ENCODE measurements around the gene KRT6A. TPM values are rescaled to one million over a fixed set of nuclear protein-coding genes. Genes with fewer than 3 reads are reported as not detected.

KRT6A gene
- total and polyA plus RNA-seq, 4 experiments from 2014 or later, result not detected

- Mint-ChIP-seq H3K36me3 (no peaks in the 10 kb centered on the region), H3K4me3 (no peak within 1 kb of the TSS), H3K4me1 (no peaks in the 10 kb centered on the region), H3K27ac (no peak within 1 kb of the TSS), H3K9me3 (peaks cover 0 to 4% (median 0%) of the 10 kb centered on the region in 8 donors), H3K27me3 (peaks cover 11 to 15% of the 10 kb centered on the region in 2 donors)
- H3K36me3 ChIP-seq (ENCODE audit: insufficient read depth, low read length), result no peaks in the 10 kb centered on the region
- intact Hi-C loops (cut with micrococcal nuclease), result no loop called here
- no peak within 1 kb of the TSS for H3K4me3 ChIP-seq (ENCODE audit: low read length in 2 of 2)
- no peaks in the 10 kb centered on the region for H3K9me3 ChIP-seq (ENCODE audit: control insufficient read depth in 1 of 2, low read length in 2 of 2)
- no peak within 1 kb of the TSS for H3K27ac ChIP-seq (ENCODE audit: low read depth, low read length)
- ChIA-PET CTCF (ENCODE audit: partially characterized antibody) (no interaction called here), POLR2A (ENCODE audit: partially characterized antibody) (no interaction called here)
- no peaks in the 10 kb centered on the region for H3K27me3 ChIP-seq (ENCODE audit: insufficient read depth, low read length)
- no peaks in the 10 kb centered on the region for H3K4me1 ChIP-seq (ENCODE audit: insufficient read depth, low read length)
- no peak for DNase-seq
These were observed 19.3 kb downstream of the KRT6A start, which contains the start of gene KRT6C for GRCh38 chr12:52473768-52474167. KRT6C (minus strand) TSS chr12:52473805; CDS start chr12:52473737, 68 bp downstream.

GRCh38 chr12:52469853-52470252 is 23.2 kb downstream of the KRT6A start:
- no peaks in the 10 kb centered on the region for H3K9me3 Mint-ChIP-seq
- peaks cover 15 to 17% of the 10 kb centered on the region in 2 donors for H3K27me3 Mint-ChIP-seq
- ChIA-PET POLR2A (ENCODE audit: partially characterized antibody) (no interaction called here), CTCF (ENCODE audit: partially characterized antibody) (no interaction called here)
- no peaks in the 10 kb centered on the region for H3K36me3 Mint-ChIP-seq
- Histone ChIP-seq H3K9me3 (ENCODE audit: control insufficient read depth in 1 of 2, low read length in 2 of 2) (no peaks in the 10 kb centered on the region), H3K27me3 (ENCODE audit: insufficient read depth, low read length) (no peaks in the 10 kb centered on the region), H3K4me3 (ENCODE audit: low read length in 2 of 2) (no peak overlapping the region), H3K36me3 (ENCODE audit: insufficient read depth, low read length) (no peaks in the 10 kb centered on the region), H3K27ac (ENCODE audit: low read depth, low read length) (no peak overlapping the region), H3K4me1 (ENCODE audit: insufficient read depth, low read length) (no peaks in the 10 kb centered on the region)
- H3K4me3 Mint-ChIP-seq, result no peak overlapping the region
- DNase-seq, result no peak
- intact Hi-C loops (cut with micrococcal nuclease), result no loop called here
- no peaks in the 10 kb centered on the region for H3K4me1 Mint-ChIP-seq
- H3K27ac Mint-ChIP-seq, result no peak overlapping the region

DNA sequence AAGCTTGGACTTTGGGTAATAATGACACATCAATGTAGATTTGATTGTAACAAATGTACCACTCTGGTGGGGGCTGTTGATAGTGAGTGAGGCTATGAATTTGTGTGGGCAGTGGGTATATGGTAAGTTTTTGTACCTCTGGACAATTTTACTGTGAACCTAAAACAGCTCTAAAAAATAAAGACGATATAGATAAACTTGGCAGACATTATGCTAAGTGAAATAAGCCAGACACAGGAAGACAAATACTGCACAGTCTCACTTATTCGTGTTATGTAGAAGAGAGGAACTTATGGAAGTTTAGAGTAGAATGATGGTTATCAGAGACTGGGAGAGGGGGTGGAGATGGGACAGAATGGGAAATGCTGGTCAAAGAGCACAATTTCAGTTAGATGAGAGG is 28.2 kb downstream of the KRT6A start:
- no peaks in the 10 kb centered on the region for H3K9me3 Mint-ChIP-seq
- H3K4me3 Mint-ChIP-seq, result no peak overlapping the region
- Histone ChIP-seq H3K36me3 (ENCODE audit: insufficient read depth, low read length) (no peaks in the 10 kb centered on the region), H3K9me3 (ENCODE audit: control insufficient read depth in 1 of 2, low read length in 2 of 2) (no peaks in the 10 kb centered on the region), H3K27ac (ENCODE audit: low read depth, low read length) (no peak overlapping the region), H3K4me1 (ENCODE audit: insufficient read depth, low read length) (no peaks in the 10 kb centered on the region), H3K4me3 (ENCODE audit: low read length in 2 of 2) (no peak overlapping the region), H3K27me3 (ENCODE audit: insufficient read depth, low read length) (no peaks in the 10 kb centered on the region)
- POLR2A ChIA-PET (ENCODE audit: partially characterized antibody), result no interaction called here
- intact Hi-C loops (cut with micrococcal nuclease), result no loop called here
- H3K4me1 Mint-ChIP-seq, result no peaks in the 10 kb centered on the region
- no peak overlapping the region for H3K27ac Mint-ChIP-seq
- CTCF ChIA-PET (ENCODE audit: partially characterized antibody), result no interaction called here
- no peak for DNase-seq
- peaks cover 14 to 16% of the 10 kb centered on the region in 2 donors for H3K27me3 Mint-ChIP-seq
- no peaks in the 10 kb centered on the region for H3K36me3 Mint-ChIP-seq

DNA sequence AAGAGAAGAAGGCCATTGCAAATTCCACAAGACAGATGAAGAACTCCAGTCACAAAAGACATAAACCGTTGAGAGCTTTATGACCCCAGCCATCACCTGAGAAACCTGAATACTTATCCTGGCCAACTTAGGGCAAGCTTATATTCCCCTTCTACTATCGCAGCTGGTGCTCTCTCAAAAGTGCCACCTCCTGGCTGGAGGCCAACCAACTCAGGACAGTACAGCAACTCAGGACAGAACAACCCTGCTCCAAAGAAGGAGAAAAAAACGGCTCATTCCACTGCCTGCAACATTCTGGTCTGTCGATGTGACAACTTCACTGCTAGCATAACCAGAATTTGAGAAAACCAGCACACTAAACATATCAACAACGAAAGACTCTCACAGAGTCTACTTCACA is 31.4 kb downstream of the KRT6A start:
- Mint-ChIP-seq H3K27ac (no peak overlapping the region), H3K27me3 (peaks cover 7 to 14% of the 10 kb centered on the region in 2 donors), H3K4me3 (no peak overlapping the region), H3K36me3 (no peaks in the 10 kb centered on the region), H3K9me3 (no peaks in the 10 kb centered on the region), H3K4me1 (no peaks in the 10 kb centered on the region)
- H3K27me3 ChIP-seq (ENCODE audit: insufficient read depth, low read length), result no peaks in the 10 kb centered on the region
- DNase-seq, result no peak
- no peak overlapping the region for H3K4me3 ChIP-seq (ENCODE audit: low read length in 2 of 2)
- POLR2A ChIA-PET (ENCODE audit: partially characterized antibody), result no interaction called here
- no peaks in the 10 kb centered on the region for H3K4me1 ChIP-seq (ENCODE audit: insufficient read depth, low read length)
- H3K27ac ChIP-seq (ENCODE audit: low read depth, low read length), result no peak overlapping the region
- intact Hi-C loops (cut with micrococcal nuclease), result no loop called here
- H3K9me3 ChIP-seq (ENCODE audit: control insufficient read depth in 1 of 2, low read length in 2 of 2), result no peaks in the 10 kb centered on the region
- H3K36me3 ChIP-seq (ENCODE audit: insufficient read depth, low read length), result no peaks in the 10 kb centered on the region
- CTCF ChIA-PET (ENCODE audit: partially characterized antibody), result no interaction called here

GRCh38 chr12:52458861-52459260 is 34.2 kb downstream of the KRT6A start:
- peaks cover 7 to 10% of the 10 kb centered on the region in 2 donors for H3K27me3 Mint-ChIP-seq
- H3K36me3 Mint-ChIP-seq, result no peaks in the 10 kb centered on the region
- Histone ChIP-seq H3K27ac (ENCODE audit: low read depth, low read length) (no peak overlapping the region), H3K4me3 (ENCODE audit: low read length in 2 of 2) (no peak overlapping the region), H3K36me3 (ENCODE audit: insufficient read depth, low read length) (no peaks in the 10 kb centered on the region), H3K27me3 (ENCODE audit: insufficient read depth, low read length) (no peaks in the 10 kb centered on the region), H3K4me1 (ENCODE audit: insufficient read depth, low read length) (no peaks in the 10 kb centered on the region), H3K9me3 (ENCODE audit: control insufficient read depth in 1 of 2, low read length in 2 of 2) (no peaks in the 10 kb centered on the region)
- peaks cover 0 to 8% (median 3%) of the 10 kb centered on the region in 4 donors for H3K4me1 Mint-ChIP-seq
- CTCF ChIA-PET (ENCODE audit: partially characterized antibody), result no interaction called here
- intact Hi-C loops (cut with micrococcal nuclease), result no loop called here
- POLR2A ChIA-PET (ENCODE audit: partially characterized antibody), result no interaction called here
- no peak for DNase-seq
- no peaks in the 10 kb centered on the region for H3K9me3 Mint-ChIP-seq
- no peak overlapping the region for H3K4me3 Mint-ChIP-seq
- no peak overlapping the region for H3K27ac Mint-ChIP-seq

DNA sequence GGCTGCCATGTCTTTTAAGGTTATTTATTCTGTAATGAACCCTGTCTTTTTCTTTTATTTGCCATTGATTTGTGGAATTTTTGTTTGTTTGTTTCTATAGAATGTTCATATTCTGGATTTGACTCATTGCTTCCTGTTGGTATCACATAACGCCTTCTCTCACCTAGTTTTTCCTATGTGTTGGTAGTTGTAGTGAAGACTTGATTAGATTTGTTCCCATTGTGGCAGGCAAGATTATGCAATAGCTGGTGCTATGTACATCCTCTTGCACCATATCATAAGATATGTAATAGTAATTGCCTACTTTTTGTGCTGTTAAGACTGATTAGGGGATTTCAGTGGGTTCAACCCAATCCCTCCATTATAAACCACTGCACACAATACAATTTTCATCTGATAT is 37.2 kb downstream of the KRT6A start:
- DNase-seq, result no peak
- no peak overlapping the region for H3K4me3 Mint-ChIP-seq
- Histone ChIP-seq H3K9me3 (ENCODE audit: control insufficient read depth in 1 of 2, low read length in 2 of 2) (no peaks in the 10 kb centered on the region), H3K27me3 (ENCODE audit: insufficient read depth, low read length) (no peaks in the 10 kb centered on the region), H3K27ac (ENCODE audit: low read depth, low read length) (no peak overlapping the region), H3K4me3 (ENCODE audit: low read length in 2 of 2) (no peak overlapping the region), H3K36me3 (ENCODE audit: insufficient read depth, low read length) (no peaks in the 10 kb centered on the region), H3K4me1 (ENCODE audit: insufficient read depth, low read length) (no peaks in the 10 kb centered on the region)
- peaks cover 0 to 8% (median 3%) of the 10 kb centered on the region in 4 donors for H3K4me1 Mint-ChIP-seq
- CTCF ChIA-PET (ENCODE audit: partially characterized antibody), result no interaction called here
- intact Hi-C loops (cut with micrococcal nuclease), result no loop called here
- no peaks in the 10 kb centered on the region for H3K36me3 Mint-ChIP-seq
- POLR2A ChIA-PET (ENCODE audit: partially characterized antibody), result no interaction called here
- no peaks in the 10 kb centered on the region for H3K9me3 Mint-ChIP-seq
- H3K27ac Mint-ChIP-seq, result no peak overlapping the region
- peaks cover 8 to 9% of the 10 kb centered on the region in 2 donors for H3K27me3 Mint-ChIP-seq

DNA sequence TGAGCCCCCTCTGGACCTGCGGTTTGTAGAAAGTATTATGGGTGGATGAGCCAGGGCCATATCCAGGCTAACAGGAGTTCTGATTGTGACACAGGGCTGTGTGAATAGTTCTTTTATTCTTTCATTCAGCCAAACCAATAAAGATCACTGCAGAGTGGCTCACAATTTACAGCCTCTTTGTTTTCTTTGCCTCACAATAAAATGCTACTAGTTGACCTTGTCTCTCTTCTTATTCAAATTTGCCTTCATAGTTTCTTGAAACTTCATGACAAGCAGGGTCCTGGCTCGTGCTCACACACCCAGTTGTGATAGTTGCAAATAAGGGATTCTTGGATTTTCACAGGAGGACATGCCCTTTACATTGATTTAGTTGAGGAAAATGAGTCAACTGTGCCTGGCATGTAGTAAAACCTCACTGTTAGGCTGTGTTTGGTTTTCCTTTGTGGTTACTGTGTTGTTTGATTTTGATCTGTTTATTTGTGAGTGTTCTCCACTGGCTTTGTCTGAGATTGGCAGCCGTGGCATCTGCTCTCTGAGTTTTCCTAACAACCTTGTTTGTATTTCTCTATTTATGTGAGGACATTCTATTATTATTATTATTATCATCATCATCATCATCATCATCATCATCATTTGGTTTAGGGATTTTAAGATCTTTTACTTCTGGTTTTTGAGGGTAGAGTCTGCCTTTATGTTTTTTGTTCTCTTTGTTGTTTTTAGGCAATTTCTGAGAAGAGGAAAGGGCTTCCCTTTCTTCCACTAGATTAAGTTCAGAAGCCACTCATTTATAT is 38.5 kb downstream of the KRT6A start:
- intact Hi-C loops (cut with micrococcal nuclease), result no loop called here
- no peak overlapping the region for H3K4me3 Mint-ChIP-seq
- H3K9me3 ChIP-seq (ENCODE audit: control insufficient read depth in 1 of 2, low read length in 2 of 2), result no peaks in the 10 kb centered on the region
- ChIA-PET POLR2A (ENCODE audit: partially characterized antibody) (no interaction called here), CTCF (ENCODE audit: partially characterized antibody) (no interaction called here)
- no peak for DNase-seq
- no peaks in the 10 kb centered on the region for H3K27me3 ChIP-seq (ENCODE audit: insufficient read depth, low read length)
- H3K27ac ChIP-seq (ENCODE audit: low read depth, low read length), result no peak overlapping the region
- no peak overlapping the region for H3K4me3 ChIP-seq (ENCODE audit: low read length in 2 of 2)
- H3K4me1 Mint-ChIP-seq, result peaks cover 0 to 8% (median 3%) of the 10 kb centered on the region in 4 donors
- no peaks in the 10 kb centered on the region for H3K36me3 Mint-ChIP-seq
- H3K27me3 Mint-ChIP-seq, result peaks cover 6 to 7% of the 10 kb centered on the region in 2 donors
- peak overlapping the region in 1 of 7 donors; percentile 1 for H3K27ac Mint-ChIP-seq
- no peaks in the 10 kb centered on the region for H3K36me3 ChIP-seq (ENCODE audit: insufficient read depth, low read length)
- H3K4me1 ChIP-seq (ENCODE audit: insufficient read depth, low read length), result no peaks in the 10 kb centered on the region
- H3K9me3 Mint-ChIP-seq, result no peaks in the 10 kb centered on the region

Data from CD4-positive, alpha-beta memory T cell (primary cell).